Ovary (tissue), 9 donors: ENCODE data around the gene IFIT3. TPM values are rescaled to one million over a fixed set of nuclear protein-coding genes. Genes with fewer than 3 reads are reported as not detected.
A peak's percentile ranks its signal among the peaks of the same experiment; 100 is the strongest.

Experiments used
- DNase-seq, 5 donors: peaks; one replicate each; pipeline ENCODE4 v3.0.0-alpha.2; 2019 to 2020
- H3K27ac ChIP-seq, 2 donors: fragments of 200-600 bp; one replicate each; pipeline versions ENCODE4 v1.5.1 to v1.8.0; 2019 to 2022
- H3K27me3 ChIP-seq: fragments of 200-600 bp; one replicate; pipeline ENCODE4 v1.8.0; 2022
- H3K36me3 ChIP-seq: fragments of 200-600 bp; sonication (generic); one replicate; pipeline ENCODE4 v1.5.1; 2019
- H3K4me1 ChIP-seq: one replicate; pipeline ENCODE4 v1.8.1; 2013; ENCODE audit warnings: mild to moderate bottlenecking, moderate library complexity; ENCODE audit not compliant: insufficient read depth
- H3K4me3 ChIP-seq: fragments of 200-600 bp; sonication (generic); one replicate; pipeline ENCODE4 v1.5.1; 2017
- H3K9me3 ChIP-seq, 2 donors: fragments of 200-600 bp in 1 of 2; sonication (generic) in 1 of 2; one replicate each; pipeline versions ENCODE4 v1.5.1 to v1.8.1; 2013 to 2019; ENCODE audit warnings: mild to moderate bottlenecking in 1 of 2, moderate library complexity in 1 of 2
- CTCF ChIP-seq, 3 donors: fragments of 450-650 bp in 2 of 3; fragments of 200-600 bp in 1 of 3; IDR thresholded peaks; one replicate each; pipeline versions ENCODE4 v1.5.1 to v1.8.0; 2016 to 2022; ENCODE audit warnings: antibody characterized with exemption in 3 of 3, mild to moderate bottlenecking in 1 of 3
- EP300 ChIP-seq: sonication (generic); formaldehyde crosslinking; IDR thresholded peaks from one replicate; pipeline ENCODE4 v1.6.1; 2017; ENCODE audit warnings: antibody characterized with exemption
- POLR2A ChIP-seq: fragments of 450-650 bp; IDR thresholded peaks from one replicate; pipeline ENCODE4 v1.6.1; 2017; ENCODE audit warnings: antibody characterized with exemption, mild to moderate bottlenecking, moderate library complexity
- WGBS, 3 donors: extraction: QIAGEN DNeasy Blood & Tissue Kit in 1 of 3; methylation state at CpG; one replicate each; pipeline versions ENCODE4 v1.1.5 to v1.1.7; 2013 to 2017; 5-methylcytosine and 5-hydroxymethylcytosine counted together
- intact Hi-C, 4 donors: fragments of 100-400 bp; cut with DNase I; formaldehyde crosslinking; loops; one replicate each; pipeline versions ENCODE4 v1.11.0 to v1.15.1; 2022 to 2023
- polyA plus RNA-seq, 2 donors: library from polyadenylated mRNA; stranded (reverse); fragments of 200-250 nt in 1 of 2; fragments of 350-450 nt in 1 of 2; fragmentation: Illumina TruSeq in 1 of 2; extraction: RNeasy Lipid Tissue Mini Kit (QIAGEN cat#74804) in 1 of 2; gene quantifications; one replicate each; pipeline ENCODE4 v1.2.3, GENCODE V29; 2013 to 2014
- total RNA-seq, 7 donors: library from RNA; depleted of rRNA in 2 of 7; stranded (reverse); fragments of >200 nt in 2 of 7; fragmentation: NEBNext Ultra II Directional in 3 of 7; extraction: Animal tissue kit (Norgen Biotek cat#: 25700) in 3 of 7; gene quantifications; one replicate each; pipeline versions ENCODE4 v1.1.0 to v1.2.4, GENCODE V29; 2016 to 2023
- donor health status: DM: no; HTN: no; CAD: no; lungs with moderate emphysema.
- donor health status: DM: no; HTN: no; CAD: no.
- donor health status: Bipolar disorder and iron deficiency.
- donor health status: DM: yes; HTN: yes; CAD: no.
- donor health status: DM: no; HTN: no; CAD: no.
- donor health status: DM: yes; HTN: yes; CAD: no.

The IFIT3 gene
- total and polyA plus RNA-seq, 9 donors, result 5.7 to 31.5 (median 12.2) TPM

GRCh38 chr10:89332123-89332633 lies 4.4 kb downstream of the IFIT3 start:
- peak in 1 of 5 donors; percentile 27 for DNase-seq
- Histone ChIP-seq H3K36me3 (no peaks in the 10 kb centered on the region), H3K27ac (peak overlapping the region in 1 of 2 donors; percentile 59), H3K9me3 (no peaks in the 10 kb centered on the region), H3K27me3 (no peaks in the 10 kb centered on the region), H3K4me3 (peak overlapping the region; percentile 31), H3K4me1 (peaks cover 26% of the 10 kb centered on the region)
- TF ChIP-seq CTCF (IDR thresholded peaks at IDR 0.05), result no peak
- TF ChIP-seq EP300, result no peak
- no peak for TF ChIP-seq POLR2A
- 1 to 4% (median 2%) methylated on average over 5 of the region's 5 CpGs for WGBS, 3 donors
- intact Hi-C loops, result no loop called here

- Histone ChIP-seq H3K27ac (no peak overlapping the region), H3K9me3 (no peaks in the 10 kb centered on the region), H3K4me1 (peaks cover 17% of the 10 kb centered on the region), H3K36me3 (no peaks in the 10 kb centered on the region), H3K27me3 (no peaks in the 10 kb centered on the region), H3K4me3 (no peak overlapping the region)
- WGBS, 3 donors, result 96 to 97% (median 96%) methylated on average over 3 of the region's 3 CpGs
- intact Hi-C loops, result loop anchor here in 1 of 4 donors (5.0 kb wide), 1 partner anchor 37 kb away; no protein-coding TSS in a partner anchor
- TF ChIP-seq POLR2A (no peak), CTCF (IDR thresholded peaks at IDR 0.05) (no peak), EP300 (no peak)
- DNase-seq, result no peak
Observed at GRCh38 chr10:89335226-89335625, 7.4 kb downstream of the IFIT3 start.

GRCh38 chr10:89336241-89336640 lies 8.4 kb downstream of the IFIT3 start:
- H3K9me3 ChIP-seq, result no peaks in the 10 kb centered on the region
- intact Hi-C loops, result loop anchor here in 1 of 4 donors (5.0 kb wide), 1 partner anchor 36 kb away; no protein-coding TSS in a partner anchor
- H3K4me3 ChIP-seq, result no peak overlapping the region
- WGBS, 3 donors, result 86 to 95% (median 95%) methylated on average over 3 of the region's 3 CpGs
- H3K27me3 ChIP-seq, result no peaks in the 10 kb centered on the region
- no peak overlapping the region for H3K27ac ChIP-seq
- no peak for DNase-seq
- H3K36me3 ChIP-seq, result no peaks in the 10 kb centered on the region
- no peak for TF ChIP-seq EP300
- TF ChIP-seq CTCF (IDR thresholded peaks at IDR 0.05), result no peak
- no peak for TF ChIP-seq POLR2A
- H3K4me1 ChIP-seq, result peaks cover 12% of the 10 kb centered on the region

- Histone ChIP-seq H3K27me3 (no peaks in the 10 kb centered on the region), H3K27ac (no peak overlapping the region), H3K36me3 (no peaks in the 10 kb centered on the region), H3K4me1 (peaks cover 12% of the 10 kb centered on the region), H3K4me3 (no peak overlapping the region), H3K9me3 (no peaks in the 10 kb centered on the region)
- WGBS, 3 donors, result 85 to 94% (median 89%) methylated on average over 6 of the region's 6 CpGs
- intact Hi-C loops, result loop anchor here in 1 of 4 donors (5.0 kb wide), 1 partner anchor 35 kb away; no protein-coding TSS in a partner anchor
- TF ChIP-seq CTCF (IDR thresholded peaks at IDR 0.05) (no peak), POLR2A (no peak), EP300 (no peak)
- no peak for DNase-seq
Observed at GRCh38 chr10:89337484-89337883, 9.7 kb downstream of the IFIT3 start.
